RWPE2 (cell line): ENCODE results near the gene PGLYRP4.

ENCODE experiments used
- ATAC-seq: fragments of 200-7000 bp; cut with Tn5 transposase; 3 replicates; pipeline ENCODE4 v1.9.1; 2021; ENCODE audit warnings: low read depth
- DNase-seq: peaks from one replicate; pipeline ENCODE4 v3.0.0-alpha.2; 2020; ENCODE audit warnings: low spot score
- H3K27ac ChIP-seq: fragments of 450-650 bp; 2 replicates; pipeline ENCODE4 v1.5.1; 2017; ENCODE audit warnings: mild to moderate bottlenecking; ENCODE audit not compliant: poor library complexity, severe bottlenecking
- H3K27me3 ChIP-seq: fragments of 250-450 bp; sonication (Bioruptor Pico); 2 replicates; pipeline ENCODE4 v1.5.1; 2021; ENCODE audit warnings: mild to moderate bottlenecking, moderate library complexity; ENCODE audit not compliant: insufficient read depth, poor library complexity, severe bottlenecking
- H3K36me3 ChIP-seq: fragments of 250-450 bp; sonication (Bioruptor Pico); 2 replicates; pipeline ENCODE4 v1.5.1; 2020; ENCODE audit warnings: low read depth, mild to moderate bottlenecking, moderate library complexity
- H3K4me1 ChIP-seq: fragments of 250-450 bp; sonication (Bioruptor Pico); 2 replicates; pipeline ENCODE4 v1.5.1; 2021; ENCODE audit warnings: mild to moderate bottlenecking, moderate library complexity; ENCODE audit not compliant: insufficient read depth, poor library complexity, severe bottlenecking
- H3K4me3 ChIP-seq: fragments of 250-450 bp; sonication (Bioruptor Pico); 2 replicates; pipeline ENCODE4 v1.5.1; 2021; ENCODE audit warnings: mild to moderate bottlenecking, moderate library complexity; ENCODE audit not compliant: severe bottlenecking
- H3K9me3 ChIP-seq: fragments of 250-450 bp; sonication (Bioruptor Pico); 2 replicates; pipeline ENCODE4 v1.5.1; 2021; ENCODE audit warnings: mild to moderate bottlenecking, moderate library complexity; ENCODE audit not compliant: severe bottlenecking
- TF ChIP-seq, protein P1 (sequence below): fragments of 450-650 bp; IDR thresholded peaks from one replicate; pipeline ENCODE4 v1.5.1; 2017; ENCODE audit warnings: mild to moderate bottlenecking, moderate library complexity; ENCODE audit not compliant: poor library complexity, severe bottlenecking

The PGLYRP4 gene

DNA sequence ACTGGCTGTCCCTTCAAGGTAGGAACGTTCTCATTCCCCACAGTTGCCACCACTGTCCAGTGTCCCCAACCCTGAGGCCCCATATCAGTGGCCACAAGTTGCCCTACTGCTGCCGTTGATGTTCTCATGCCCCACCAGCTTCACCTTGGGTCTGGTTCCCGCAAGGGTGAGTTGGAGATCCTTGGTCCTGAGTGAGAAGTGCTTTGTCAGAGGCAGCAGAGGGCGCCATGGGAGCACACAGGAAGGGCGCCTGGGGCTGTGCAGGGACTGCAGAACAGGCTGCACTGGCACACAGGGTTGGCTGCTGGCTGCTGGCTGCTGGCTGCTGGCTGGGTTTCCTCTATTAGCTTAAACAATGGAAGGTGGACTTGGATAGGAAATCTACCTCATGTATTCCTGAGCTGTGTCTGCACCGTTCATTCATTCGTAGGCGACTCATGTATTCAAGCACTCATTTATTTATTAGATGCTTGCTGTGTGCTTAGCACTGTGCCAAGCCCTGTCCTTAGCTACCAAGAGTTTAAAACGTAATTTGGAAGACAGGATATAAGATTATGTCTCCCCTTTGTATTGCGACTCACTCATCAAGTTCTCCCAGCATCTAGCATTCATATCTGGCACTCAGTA is 6.9 kb upstream of the PGLYRP4 start:
- H3K27ac ChIP-seq, result no peak overlapping the region
- H3K4me1 ChIP-seq, result peaks cover 16% of the 10 kb centered on the region
- ATAC-seq (peak; percentile 68), DNase-seq (no peak)
- no peaks in the 10 kb centered on the region for H3K9me3 ChIP-seq
- H3K4me3 ChIP-seq, result no peak overlapping the region
- no peaks in the 10 kb centered on the region for H3K36me3 ChIP-seq
- TF ChIP-seq, protein P1, sequence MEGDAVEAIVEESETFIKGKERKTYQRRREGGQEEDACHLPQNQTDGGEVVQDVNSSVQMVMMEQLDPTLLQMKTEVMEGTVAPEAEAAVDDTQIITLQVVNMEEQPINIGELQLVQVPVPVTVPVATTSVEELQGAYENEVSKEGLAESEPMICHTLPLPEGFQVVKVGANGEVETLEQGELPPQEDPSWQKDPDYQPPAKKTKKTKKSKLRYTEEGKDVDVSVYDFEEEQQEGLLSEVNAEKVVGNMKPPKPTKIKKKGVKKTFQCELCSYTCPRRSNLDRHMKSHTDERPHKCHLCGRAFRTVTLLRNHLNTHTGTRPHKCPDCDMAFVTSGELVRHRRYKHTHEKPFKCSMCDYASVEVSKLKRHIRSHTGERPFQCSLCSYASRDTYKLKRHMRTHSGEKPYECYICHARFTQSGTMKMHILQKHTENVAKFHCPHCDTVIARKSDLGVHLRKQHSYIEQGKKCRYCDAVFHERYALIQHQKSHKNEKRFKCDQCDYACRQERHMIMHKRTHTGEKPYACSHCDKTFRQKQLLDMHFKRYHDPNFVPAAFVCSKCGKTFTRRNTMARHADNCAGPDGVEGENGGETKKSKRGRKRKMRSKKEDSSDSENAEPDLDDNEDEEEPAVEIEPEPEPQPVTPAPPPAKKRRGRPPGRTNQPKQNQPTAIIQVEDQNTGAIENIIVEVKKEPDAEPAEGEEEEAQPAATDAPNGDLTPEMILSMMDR, result peak; percentile 77
- H3K27me3 ChIP-seq, result no peaks in the 10 kb centered on the region

DNA sequence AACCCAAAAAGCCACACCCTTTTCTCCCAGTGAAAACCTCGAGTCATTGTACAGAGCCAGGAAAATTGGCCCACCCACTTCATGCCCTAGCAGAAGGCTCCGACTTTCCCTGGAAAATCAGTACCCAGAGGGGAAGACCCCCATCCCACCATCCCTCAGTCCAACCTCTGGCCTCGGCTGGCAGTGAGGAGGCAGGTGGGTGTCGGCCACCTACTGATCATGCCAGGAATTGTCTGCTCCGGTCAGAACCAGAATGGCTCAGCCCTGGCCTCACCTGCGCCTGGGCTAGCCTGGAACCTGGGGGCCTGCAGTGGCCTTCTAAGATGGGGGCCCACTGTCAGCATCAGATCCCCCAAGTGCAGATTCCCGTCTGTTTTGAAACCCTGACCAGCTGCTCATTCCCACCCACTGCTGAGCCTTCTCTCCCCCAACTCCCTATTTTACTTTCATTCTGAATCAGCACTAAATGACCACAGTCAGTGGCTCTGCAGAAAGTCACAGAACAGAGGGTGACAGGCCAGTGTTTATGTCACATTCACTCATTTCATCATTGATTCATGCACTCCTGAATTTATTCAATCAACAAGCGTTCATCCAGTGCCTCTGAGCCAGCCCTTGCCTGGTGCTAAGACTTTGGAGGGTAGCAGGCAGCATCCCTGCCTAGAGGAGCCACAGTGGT is 6.0 kb upstream of the PGLYRP4 start:
- Histone ChIP-seq H3K27me3 (no peaks in the 10 kb centered on the region), H3K4me3 (no peak overlapping the region), H3K4me1 (peaks cover 16% of the 10 kb centered on the region), H3K36me3 (no peaks in the 10 kb centered on the region), H3K9me3 (no peaks in the 10 kb centered on the region), H3K27ac (no peak overlapping the region)
- TF ChIP-seq, protein P1, result no peak
- DNase-seq (no peak), ATAC-seq (no peak)

DNA sequence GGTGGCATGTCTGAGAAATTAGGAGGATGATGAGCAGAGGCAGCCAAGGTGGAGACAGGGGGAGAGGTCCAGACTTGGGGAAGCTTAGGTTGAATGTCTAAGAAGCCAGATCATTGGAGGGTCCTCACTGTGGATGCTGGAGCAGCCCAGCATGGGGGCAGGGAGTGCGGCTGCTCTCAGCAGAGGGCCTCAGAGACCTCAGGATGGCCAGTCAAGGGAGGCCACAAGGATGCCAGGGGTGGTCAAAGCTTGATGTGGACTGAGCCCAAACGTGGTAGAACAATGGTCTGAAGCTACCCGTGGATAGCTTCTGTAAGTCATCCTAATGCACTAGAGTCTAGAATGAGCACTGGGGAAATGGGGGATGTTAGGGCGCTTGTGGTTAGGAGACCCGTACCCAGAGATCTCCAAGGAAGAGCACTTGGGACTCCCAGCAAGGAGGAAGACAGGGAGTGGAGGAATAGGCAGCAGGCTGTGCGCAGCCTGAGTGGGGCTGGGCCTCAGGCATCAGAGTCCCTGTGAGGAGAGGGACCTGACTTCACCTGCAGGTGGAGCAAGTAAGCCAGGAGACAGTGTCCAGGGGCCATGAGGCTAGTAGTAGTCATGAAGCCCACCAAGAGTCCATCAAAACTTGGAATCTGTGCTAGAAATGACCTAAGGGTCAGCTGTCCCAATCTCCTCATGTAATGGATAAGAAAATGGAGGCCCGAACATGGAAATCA is 4.7 kb upstream of the PGLYRP4 start:
- H3K9me3 ChIP-seq, result no peaks in the 10 kb centered on the region
- DNase-seq, result no peak
- no peaks in the 10 kb centered on the region for H3K27me3 ChIP-seq
- peaks cover 19% of the 10 kb centered on the region for H3K4me1 ChIP-seq
- H3K36me3 ChIP-seq, result no peaks in the 10 kb centered on the region
- no peak overlapping the region for H3K4me3 ChIP-seq
- TF ChIP-seq, protein P1, result peak; percentile 54
- peak; percentile 22; the same call in 1 of the 3 replicates for ATAC-seq
- no peak overlapping the region for H3K27ac ChIP-seq

DNA sequence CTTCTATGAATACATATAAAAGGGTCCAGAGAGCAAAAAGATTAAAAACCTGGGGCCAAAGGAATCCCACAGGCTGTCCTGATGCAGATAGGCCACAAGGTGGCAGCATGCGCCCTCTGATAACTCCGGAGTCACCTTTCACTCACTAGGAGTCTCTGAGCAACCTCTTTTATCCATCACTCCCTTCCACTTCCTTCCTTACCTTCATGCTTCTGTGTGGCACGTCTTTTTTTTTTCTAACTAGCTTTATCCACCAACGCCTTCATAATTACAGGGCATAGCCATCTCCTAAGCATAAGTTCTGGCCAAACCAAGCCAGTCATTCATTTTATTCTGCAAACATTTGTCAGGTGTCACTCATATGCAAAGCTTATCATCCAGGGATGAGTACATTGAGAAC is 3.9 kb upstream of the PGLYRP4 start:
- H3K4me1 ChIP-seq, result peaks cover 11% of the 10 kb centered on the region
- no peak for DNase-seq
- H3K4me3 ChIP-seq, result no peak overlapping the region
- no peaks in the 10 kb centered on the region for H3K27me3 ChIP-seq
- no peaks in the 10 kb centered on the region for H3K9me3 ChIP-seq
- TF ChIP-seq, protein P1, result peak; percentile 92
- no peaks in the 10 kb centered on the region for H3K36me3 ChIP-seq
- H3K27ac ChIP-seq, result no peak overlapping the region
- ATAC-seq, result peak; percentile 48; the same call in 2 of the 3 replicates
